B cell (primary cell): Measurements from ENCODE around the gene GPR52. TPM values are rescaled to one million over a fixed set of nuclear protein-coding genes. Genes with fewer than 3 reads are reported as not detected.
"Not testable (repeated sequence)": the region's sequence is repeated elsewhere in the genome, so short reads cannot be mapped to it uniquely, and the experiment has no call there.

Source experiments
- ATAC-seq: fragments of 200-7000 bp; cut with Tn5 transposase; one replicate; pipeline ENCODE4 v1.10.0; 2021; ENCODE audit warnings: low read depth, mild to moderate bottlenecking, moderate number of reproducible peaks, moderate library complexity
- CTCF ChIA-PET: fragments of 350-600 bp; sonication (Branson Sonifier 250); formaldehyde crosslinking; loops from one replicate; lab custom pipeline; 2021; ENCODE audit warnings: antibody characterized with exemption, inconsistent platforms; lab: Charles Lee
- POLR2A ChIA-PET: fragments of 350-600 bp; sonication (Branson Sonifier 250); formaldehyde crosslinking; loops from one replicate; lab custom pipeline; 2021; ENCODE audit warnings: antibody characterized with exemption; lab: Charles Lee
- DNase-seq: peaks from one replicate; pipeline ENCODE4 v3.0.0; 2013
- H2AFZ ChIP-seq: 2 replicates; pipeline ENCODE4 v1.6.1; 2012; ENCODE audit warnings: mild to moderate bottlenecking, low read depth, low read length; ENCODE audit not compliant: insufficient read depth, poor library complexity, severe bottlenecking
- H3K27ac ChIP-seq, 2 donors: 1 replicate in 1 of 2; 2 replicates in 1 of 2; pipeline ENCODE4 v1.5.1; 2012 to 2013; ENCODE audit warnings: low read length in 2 of 2, mild to moderate bottlenecking in 2 of 2, moderate library complexity in 1 of 2
- H3K27me3 ChIP-seq, 4 experiments: fragments of 200-600 bp in 1 of 4; sonication (generic) in 1 of 4; replicated peaks in 1 of 4; 1 replicate in 2 of 4; 2 replicates in 2 of 4; pipeline versions ENCODE4 v1.6.1 to v1.7.0; 2013 to 2016; ENCODE audit warnings: low read length in 3 of 4, mild to moderate bottlenecking in 2 of 4, mixed read lengths in 1 of 4, moderate library complexity in 1 of 4; ENCODE audit not compliant: insufficient read depth in 4 of 4, control insufficient read depth in 3 of 4; ENCODE audit errors: control extremely low read depth in 1 of 4
- H3K36me3 ChIP-seq, 2 experiments: replicated peaks in 1 of 2; 1 replicate in 1 of 2; 2 replicates in 1 of 2; pipeline versions ENCODE4 v1.6.1 to v1.7.1; 2013; ENCODE audit warnings: low read length in 1 of 2; ENCODE audit not compliant: insufficient read depth in 2 of 2, control insufficient read depth in 1 of 2; ENCODE audit errors: control extremely low read depth in 1 of 2, extremely low read depth in 1 of 2
- H3K4me1 ChIP-seq, 2 donors: fragments of 200-600 bp in 1 of 2; sonication (generic) in 1 of 2; 1 replicate in 1 of 2; 2 replicates in 1 of 2; pipeline versions ENCODE4 v1.5.1 to v1.6.1; 2013 to 2017; ENCODE audit warnings: low read length in 2 of 2; ENCODE audit not compliant: control insufficient read depth in 2 of 2, insufficient read depth in 2 of 2
- H3K4me2 ChIP-seq: replicated peaks from 2 replicates; pipeline ENCODE3; 2012; ENCODE audit warnings: mild to moderate bottlenecking, low read depth, low read length; ENCODE audit not compliant: poor library complexity, severe bottlenecking
- H3K4me3 ChIP-seq, 5 experiments: fragments of 200-600 bp in 1 of 5; sonication (generic) in 1 of 5; 1 replicate in 3 of 5; 2 replicates in 2 of 5; pipeline versions ENCODE4 v1.5.1 to v1.7.0; 2011 to 2016; ENCODE audit warnings: low read length in 4 of 5, mild to moderate bottlenecking in 4 of 5, low read depth in 2 of 5, control low read depth in 1 of 5, moderate library complexity in 1 of 5; ENCODE audit not compliant: insufficient read depth in 1 of 5; ENCODE audit errors: control extremely low read depth in 1 of 5, extremely low read depth in 1 of 5
- H3K79me2 ChIP-seq: fragments of 200-600 bp; sonication (generic); one replicate; pipeline ENCODE4 v1.6.0; 2016; ENCODE audit warnings: low read length; ENCODE audit not compliant: control insufficient read depth, insufficient read depth
- H3K9ac ChIP-seq: fragments of 200-600 bp; sonication (generic); 2 replicates; pipeline ENCODE4 v1.6.1; 2017; ENCODE audit warnings: mild to moderate bottlenecking, low read length, moderate library complexity
- H3K9me3 ChIP-seq, 3 donors: one replicate each; pipeline versions ENCODE4 v1.6.1 to v1.7.1; 2013; ENCODE audit warnings: low read length in 2 of 3; ENCODE audit not compliant: control insufficient read depth in 2 of 3, insufficient read depth in 1 of 3; ENCODE audit errors: control extremely low read depth in 1 of 3
- H4K20me1 ChIP-seq: 2 replicates; pipeline ENCODE4 v1.6.0; 2012; ENCODE audit warnings: mild to moderate bottlenecking, low read length; ENCODE audit not compliant: insufficient read depth, control insufficient read depth, poor library complexity, severe bottlenecking
- H3K27ac Mint-ChIP-seq: one replicate; pipeline ENCODE4 v1.8.0; 2021; ENCODE audit warnings: mixed read lengths
- H3K27me3 Mint-ChIP-seq: one replicate; pipeline ENCODE4 v1.8.0; 2021; ENCODE audit warnings: mixed read lengths
- H3K4me1 Mint-ChIP-seq: one replicate; pipeline ENCODE4 v1.8.0; 2021; ENCODE audit warnings: mixed read lengths
- H3K4me3 Mint-ChIP-seq: one replicate; pipeline ENCODE4 v1.8.0; 2021; ENCODE audit warnings: mixed read lengths
- H3K9me3 Mint-ChIP-seq: one replicate; pipeline ENCODE4 v1.8.0; 2022; ENCODE audit warnings: mixed read lengths; ENCODE audit not compliant: insufficient read depth
- CTCF ChIP-seq: fragments of 200-600 bp; IDR thresholded peaks from one replicate; pipeline ENCODE4 v1.8.0; 2022; ENCODE audit warnings: antibody characterized with exemption, mild to moderate bottlenecking
- EZH2 ChIP-seq: IDR thresholded peaks from 2 replicates; pipeline ENCODE4 v1.6.1; 2012; ENCODE audit warnings: borderline replicate concordance, low read depth, mild to moderate bottlenecking, moderate library complexity, low read length; ENCODE audit not compliant: insufficient read depth, poor library complexity, severe bottlenecking
- WGBS: methylation state at CpG from one replicate; pipeline ENCODE4 v1.1.5; 2013; ENCODE audit warnings: missing lambda C conversion rate; ENCODE audit not compliant: insufficient coverage; 5-methylcytosine and 5-hydroxymethylcytosine counted together
- intact Hi-C: fragments of 100-400 bp; cut with micrococcal nuclease; formaldehyde crosslinking; loops from one replicate; pipeline ENCODE4 v1.10.0; 2022
- polyA plus RNA-seq: library from polyadenylated mRNA; depleted of rRNA; stranded (reverse); fragments of >200 nt; gene quantifications from 2 replicates; pipeline ENCODE4 v1.2.3, GENCODE V29; 2012
- total RNA-seq, 2 donors: library from RNA; stranded (reverse); fragments of 120-200 nt in 1 of 2; gene quantifications; 1 replicate in 1 of 2; 2 replicates in 1 of 2; pipeline versions ENCODE4 v1.2.3 to v1.2.4, GENCODE V29; 2013 to 2022

The GPR52 gene
- total and polyA plus RNA-seq, 2 donors (not counting 1 experiment from before 2014, with no cell fraction given): 0.57 to 12.1 TPM

GRCh38 chr1:174407665-174408064 lies 40.1 kb upstream of the GPR52 start:
- Histone ChIP-seq H3K27ac (no peak overlapping the region), H3K36me3 (peaks cover 0 to 1% of the 10 kb centered on the region in 2 experiments), H4K20me1 (peaks cover 6% of the 10 kb centered on the region), H3K9ac (no peak overlapping the region), H3K27me3 (no peaks in the 10 kb centered on the region), H3K79me2 (peaks cover 6% of the 10 kb centered on the region), H3K4me1 (no peaks in the 10 kb centered on the region), H3K9me3 (peaks cover 0 to 4% (median 2%) of the 10 kb centered on the region in 3 donors), H2AFZ (no peak overlapping the region), H3K4me2 (no peak overlapping the region), H3K4me3 (no peak overlapping the region)
- Mint-ChIP-seq H3K27ac (no peak overlapping the region), H3K4me3 (no peak overlapping the region), H3K4me1 (peaks cover 24% of the 10 kb centered on the region), H3K27me3 (no peaks in the 10 kb centered on the region), H3K9me3 (peaks cover 10% of the 10 kb centered on the region)
- intact Hi-C loops: no loop called here
- no peak for DNase-seq
- 100% methylated on average over 1 of the region's 3 CpGs for WGBS
- no peak for TF ChIP-seq CTCF
- no peak for TF ChIP-seq EZH2
- POLR2A ChIA-PET: no interaction called here
- ATAC-seq: no peak
- CTCF ChIA-PET: no interaction called here

- no peak overlapping the region for H2AFZ ChIP-seq
- POLR2A ChIA-PET: no interaction called here
- TF ChIP-seq EZH2 (no peak), CTCF (no peak)
- no peaks in the 10 kb centered on the region for H3K4me1 ChIP-seq
- intact Hi-C loops: no loop called here
- peaks cover 10% of the 10 kb centered on the region for H3K9me3 Mint-ChIP-seq
- DNase-seq: no peak
- H3K79me2 ChIP-seq: peaks cover 6% of the 10 kb centered on the region
- no peak overlapping the region for H3K4me3 ChIP-seq
- H3K9me3 ChIP-seq: peaks cover 0 to 4% (median 2%) of the 10 kb centered on the region in 3 donors
- H3K27me3 Mint-ChIP-seq: no peaks in the 10 kb centered on the region
- no peak overlapping the region for H3K4me2 ChIP-seq
- no peaks in the 10 kb centered on the region for H3K27me3 ChIP-seq
- no peak overlapping the region for H3K27ac Mint-ChIP-seq
- H3K4me1 Mint-ChIP-seq: peaks cover 24% of the 10 kb centered on the region
- peaks cover 0 to 1% of the 10 kb centered on the region in 2 experiments for H3K36me3 ChIP-seq
- H3K27ac ChIP-seq: no peak overlapping the region
- no peak for ATAC-seq
- H3K9ac ChIP-seq: no peak overlapping the region
- H4K20me1 ChIP-seq: peaks cover 6% of the 10 kb centered on the region
- WGBS: no CpG with 5 or more reads among the region's 2 CpGs
- CTCF ChIA-PET: no interaction called here
- H3K4me3 Mint-ChIP-seq: no peak overlapping the region
These were observed 39.6 kb upstream of the GPR52 start for GRCh38 chr1:174408146-174408545.

- CTCF ChIA-PET, intact Hi-C loops, H3K9ac ChIP-seq, H2AFZ ChIP-seq, POLR2A ChIA-PET, H4K20me1 ChIP-seq, H3K27me3 Mint-ChIP-seq, H3K36me3 ChIP-seq, ATAC-seq, H3K4me3 ChIP-seq, H3K4me3 Mint-ChIP-seq, H3K4me2 ChIP-seq, H3K9me3 ChIP-seq, H3K27me3 ChIP-seq, H3K27ac ChIP-seq, H3K4me1 ChIP-seq, H3K27ac Mint-ChIP-seq, DNase-seq: not testable (repeated sequence)
- WGBS: no CpG with 5 or more reads among the region's 3 CpGs
- H3K79me2 ChIP-seq: peaks cover 10% of the 10 kb centered on the region
- Mint-ChIP-seq H3K4me1 (peaks cover 36% of the 10 kb centered on the region), H3K9me3 (peaks cover 10% of the 10 kb centered on the region)
These were observed 38.0 kb upstream of the GPR52 start for GRCh38 chr1:174409801-174410200.
